HUES48 (cell line): Measurements from ENCODE around the gene CARD10.
A peak's percentile ranks its signal among the peaks of the same experiment; 100 is the strongest.

Source experiments
- H3K27ac ChIP-seq: one replicate; pipeline ENCODE4 v1.7.0; 2013; ENCODE audit warnings: low read depth, low read length, inconsistent platforms
- H3K27me3 ChIP-seq: 2 replicates; pipeline ENCODE4 v1.6.1; 2013; ENCODE audit warnings: mild to moderate bottlenecking, low read length; ENCODE audit not compliant: control insufficient read depth, insufficient read depth
- H3K36me3 ChIP-seq: 2 replicates; pipeline ENCODE4 v1.6.1; 2013; ENCODE audit warnings: low read length; ENCODE audit not compliant: control insufficient read depth, insufficient read depth
- H3K4me1 ChIP-seq: 2 replicates; pipeline ENCODE4 v1.6.1; 2013; ENCODE audit warnings: mild to moderate bottlenecking, low read length; ENCODE audit not compliant: control insufficient read depth, insufficient read depth
- H3K4me3 ChIP-seq: 2 replicates; pipeline ENCODE4 v1.5.1; 2013; ENCODE audit warnings: mild to moderate bottlenecking, low read depth, low read length
- H3K9ac ChIP-seq: 2 replicates; pipeline ENCODE4 v1.6.1; 2013; ENCODE audit warnings: mild to moderate bottlenecking, low read depth, low read length, moderate library complexity
- H3K9me3 ChIP-seq: 2 replicates; pipeline ENCODE4 v1.6.1; 2013; ENCODE audit warnings: low read length; ENCODE audit not compliant: control insufficient read depth, insufficient read depth

CARD10 gene

DNA sequence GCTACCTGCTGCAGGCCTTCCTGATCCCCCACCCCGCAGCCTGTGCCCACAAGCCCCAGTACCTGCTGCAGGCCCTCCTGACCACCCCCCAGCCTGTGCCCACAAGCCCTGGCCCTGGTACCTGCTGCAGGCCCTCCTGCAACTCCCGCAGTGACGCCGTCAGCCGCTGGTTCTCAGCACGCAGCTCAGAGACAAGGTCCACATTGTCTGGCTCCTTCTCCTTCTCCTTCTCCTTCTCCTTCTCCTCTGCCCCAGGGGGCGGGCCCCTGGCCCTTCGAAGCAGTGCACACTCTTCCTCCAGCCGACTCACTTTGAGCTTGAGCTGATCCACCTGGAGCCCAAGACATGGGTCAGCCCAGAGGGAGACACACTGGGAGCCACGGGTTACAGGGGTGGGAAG is 9.1 kb downstream of the CARD10 start:
- H3K4me3 ChIP-seq: no peak overlapping the region
- no peak overlapping the region for H3K27ac ChIP-seq
- no peaks in the 10 kb centered on the region for H3K4me1 ChIP-seq
- H3K36me3 ChIP-seq: no peaks in the 10 kb centered on the region
- H3K9ac ChIP-seq: no peak overlapping the region
- no peaks in the 10 kb centered on the region for H3K9me3 ChIP-seq
- H3K27me3 ChIP-seq: no peaks in the 10 kb centered on the region

DNA sequence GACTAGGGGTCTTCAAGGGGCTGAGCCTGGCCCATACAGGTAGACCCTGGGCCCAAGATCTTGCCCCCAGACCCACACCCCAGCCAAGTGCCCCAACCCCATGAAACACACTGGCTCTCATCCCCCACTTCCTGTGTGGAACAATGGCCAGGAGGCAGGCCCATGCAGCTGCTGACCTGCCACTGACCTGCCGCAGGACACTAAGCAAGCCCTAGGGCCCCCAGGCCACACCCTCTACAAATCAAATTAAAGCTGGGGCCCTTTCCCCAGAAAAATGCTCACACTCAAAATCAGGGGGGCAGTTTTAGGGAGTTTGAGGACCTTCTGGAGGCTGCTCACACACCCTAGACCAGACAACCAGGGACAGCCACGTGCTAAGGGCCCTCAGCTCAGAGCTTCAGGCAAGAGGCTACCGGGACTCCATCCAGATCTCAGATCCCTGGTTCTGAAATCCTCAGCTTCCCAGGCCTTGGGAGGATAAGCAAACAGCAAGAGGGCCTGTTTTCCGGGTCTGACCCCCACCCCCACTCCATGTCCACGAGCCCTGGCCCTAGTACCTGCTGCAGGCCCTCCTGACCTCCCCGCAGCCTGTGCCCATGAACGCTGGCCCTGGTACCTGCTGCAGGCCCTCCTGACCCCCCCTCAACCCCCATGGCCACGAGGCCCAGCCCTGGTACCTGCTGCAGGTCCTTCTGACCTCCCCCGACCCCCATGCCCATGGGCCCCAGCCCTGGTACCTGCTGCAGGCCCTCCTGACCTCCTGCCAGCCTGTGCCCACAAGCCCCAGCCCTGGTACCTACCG is 10.0 kb downstream of the CARD10 start:
- H3K36me3 ChIP-seq: no peaks in the 10 kb centered on the region
- H3K9ac ChIP-seq: no peak overlapping the region
- no peak overlapping the region for H3K27ac ChIP-seq
- no peak overlapping the region for H3K4me3 ChIP-seq
- H3K27me3 ChIP-seq: no peaks in the 10 kb centered on the region
- H3K9me3 ChIP-seq: no peaks in the 10 kb centered on the region
- no peaks in the 10 kb centered on the region for H3K4me1 ChIP-seq

DNA sequence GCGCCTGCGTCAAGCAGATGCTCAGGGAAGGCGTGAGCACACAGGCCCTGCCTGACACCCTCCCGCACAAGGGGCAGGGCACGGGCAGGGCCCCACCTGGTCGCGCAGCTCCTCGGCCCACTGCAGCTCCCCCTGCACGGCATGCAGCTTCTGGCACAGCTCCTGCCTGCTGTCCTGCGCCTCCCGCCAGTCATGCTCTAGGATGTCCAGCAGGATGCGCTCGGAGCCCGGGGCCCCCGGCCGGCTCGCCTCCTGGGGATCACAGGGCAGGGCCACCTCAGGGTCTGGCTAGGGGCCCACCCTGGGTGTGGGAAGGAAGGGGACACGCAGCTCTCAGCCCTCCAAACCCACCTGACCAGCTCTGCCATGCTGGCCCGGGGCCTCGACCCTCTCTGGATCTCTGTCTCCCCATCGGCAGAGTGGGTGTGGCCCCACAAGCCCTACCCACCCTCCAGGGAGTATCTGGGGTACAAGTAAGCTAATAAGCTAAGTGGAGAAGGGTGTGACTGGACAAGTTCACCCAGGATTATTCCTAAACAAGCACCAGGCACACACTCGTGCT is 10.7 kb downstream of the CARD10 start:
- Histone ChIP-seq H3K9me3 (no peaks in the 10 kb centered on the region), H3K36me3 (no peaks in the 10 kb centered on the region), H3K27me3 (no peaks in the 10 kb centered on the region), H3K9ac (no peak overlapping the region), H3K4me1 (no peaks in the 10 kb centered on the region), H3K27ac (no peak overlapping the region), H3K4me3 (no peak overlapping the region)

DNA sequence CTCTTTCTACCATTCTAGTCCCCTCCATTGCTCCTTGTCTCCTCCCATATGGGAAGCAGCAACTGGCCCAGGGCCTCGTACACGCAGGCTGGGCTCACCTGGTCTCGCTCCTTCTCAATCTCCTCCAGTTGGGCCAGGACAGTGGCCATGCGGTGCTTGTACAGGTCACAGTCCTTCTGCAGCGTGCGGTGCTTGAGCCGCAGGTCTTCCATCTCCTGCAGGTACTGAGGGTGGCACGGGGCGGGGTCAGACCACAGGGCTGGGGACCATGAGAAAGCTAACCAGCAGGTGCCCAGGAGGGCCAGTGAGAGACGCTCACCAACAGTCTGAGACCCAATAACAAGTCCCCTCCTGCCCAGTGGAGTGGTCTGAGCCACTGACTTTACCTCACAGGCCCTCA is 11.5 kb downstream of the CARD10 start:
- Histone ChIP-seq H3K36me3 (no peaks in the 10 kb centered on the region), H3K9me3 (no peaks in the 10 kb centered on the region), H3K27me3 (no peaks in the 10 kb centered on the region), H3K4me1 (no peaks in the 10 kb centered on the region), H3K4me3 (no peak overlapping the region), H3K9ac (no peak overlapping the region), H3K27ac (no peak overlapping the region)

DNA sequence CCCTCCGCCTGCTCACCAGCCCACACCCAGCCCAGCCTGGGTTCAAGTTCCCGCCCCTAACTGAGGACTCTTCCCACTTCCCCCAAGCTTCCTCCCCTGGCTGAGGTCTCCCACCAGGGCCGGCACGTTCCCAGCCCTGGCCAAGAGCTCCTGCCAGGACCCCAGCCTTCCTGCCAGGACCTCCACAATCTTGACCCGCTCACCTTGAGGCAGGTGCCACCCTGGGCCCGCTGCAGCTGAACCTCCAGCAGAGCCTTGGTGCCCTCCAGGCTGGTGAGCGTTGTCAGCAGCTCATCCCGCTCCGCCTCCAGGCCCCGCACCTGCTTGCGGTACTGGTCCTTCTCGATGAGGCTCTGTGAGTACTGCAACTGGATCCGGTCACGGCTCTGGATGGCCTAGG is 13.2 kb downstream of the CARD10 start:
- Histone ChIP-seq H3K4me3 (no peak overlapping the region), H3K27ac (no peak overlapping the region), H3K4me1 (peaks cover 12% of the 10 kb centered on the region), H3K36me3 (no peaks in the 10 kb centered on the region), H3K9ac (no peak overlapping the region), H3K9me3 (no peaks in the 10 kb centered on the region), H3K27me3 (no peaks in the 10 kb centered on the region)

DNA sequence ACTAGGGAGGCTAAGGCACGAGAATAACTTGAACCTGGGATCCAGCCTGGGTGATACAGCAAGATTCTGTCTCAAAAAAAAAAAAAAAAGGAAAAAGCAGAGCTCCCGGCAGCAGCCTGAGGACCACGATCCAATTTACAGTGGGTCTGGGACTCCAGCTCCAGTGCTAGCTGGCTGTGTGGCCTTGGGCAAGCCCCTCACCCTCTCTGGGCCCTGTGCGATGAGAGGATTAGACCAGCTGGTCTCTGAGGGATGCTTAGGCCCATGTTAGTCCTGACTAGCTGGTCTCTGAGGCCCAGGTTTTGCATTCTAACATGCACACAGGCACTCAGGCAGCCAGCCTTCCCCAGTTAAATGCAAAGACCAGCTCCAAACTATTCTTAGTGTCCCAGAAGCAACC is 13.7 kb downstream of the CARD10 start:
- peaks cover 12% of the 10 kb centered on the region for H3K4me1 ChIP-seq
- no peak overlapping the region for H3K27ac ChIP-seq
- H3K9ac ChIP-seq: no peak overlapping the region
- no peaks in the 10 kb centered on the region for H3K9me3 ChIP-seq
- no peaks in the 10 kb centered on the region for H3K27me3 ChIP-seq
- no peak overlapping the region for H3K4me3 ChIP-seq
- no peaks in the 10 kb centered on the region for H3K36me3 ChIP-seq

DNA sequence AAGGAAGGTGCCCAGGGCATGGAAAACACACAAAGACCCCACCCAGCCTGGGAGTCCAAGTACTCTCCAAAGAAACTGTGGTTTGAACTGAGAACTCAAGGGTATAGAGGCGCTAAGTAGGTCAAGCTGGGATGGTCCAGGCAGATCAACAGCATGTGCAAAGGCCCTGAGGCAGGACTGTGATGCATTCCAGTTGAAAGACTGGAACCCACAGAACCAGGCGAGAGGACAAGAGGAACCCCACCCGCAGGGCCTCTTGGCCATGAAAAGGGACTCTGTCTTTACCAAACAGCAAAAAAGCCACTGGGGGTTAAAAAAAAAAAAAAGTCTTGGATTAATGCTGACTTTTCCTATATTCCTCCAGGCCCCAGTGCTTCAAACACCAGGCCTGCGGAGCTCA is 14.3 kb downstream of the CARD10 start:
- Histone ChIP-seq H3K9ac (no peak overlapping the region), H3K4me1 (peaks cover 12% of the 10 kb centered on the region), H3K4me3 (no peak overlapping the region), H3K27me3 (no peaks in the 10 kb centered on the region), H3K9me3 (no peaks in the 10 kb centered on the region), H3K36me3 (no peaks in the 10 kb centered on the region), H3K27ac (no peak overlapping the region)

DNA sequence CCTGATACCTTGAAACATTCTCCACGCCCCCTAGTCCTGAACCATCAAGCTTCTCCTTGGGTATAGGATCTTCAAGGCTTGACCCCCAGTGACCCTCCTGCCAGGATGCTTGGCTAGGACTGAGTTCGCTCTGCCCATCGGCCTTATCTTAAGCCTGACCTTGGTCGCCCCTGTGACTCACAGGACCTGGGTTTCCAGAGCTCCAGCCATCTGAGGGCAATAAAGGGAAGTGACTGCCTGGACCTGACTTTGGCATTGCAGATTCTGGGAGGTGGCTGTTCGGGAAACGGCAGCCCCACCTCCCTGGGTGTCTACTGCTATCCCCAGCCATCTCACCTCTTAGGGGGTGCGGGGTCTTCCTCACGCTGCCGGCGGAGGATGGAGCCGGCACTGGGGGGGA is 15.4 kb downstream of the CARD10 start:
- no peaks in the 10 kb centered on the region for H3K36me3 ChIP-seq
- no peaks in the 10 kb centered on the region for H3K27me3 ChIP-seq
- H3K9me3 ChIP-seq: no peaks in the 10 kb centered on the region
- no peak overlapping the region for H3K27ac ChIP-seq
- peaks cover 12% of the 10 kb centered on the region for H3K4me1 ChIP-seq
- no peak overlapping the region for H3K9ac ChIP-seq
- no peak overlapping the region for H3K4me3 ChIP-seq

DNA sequence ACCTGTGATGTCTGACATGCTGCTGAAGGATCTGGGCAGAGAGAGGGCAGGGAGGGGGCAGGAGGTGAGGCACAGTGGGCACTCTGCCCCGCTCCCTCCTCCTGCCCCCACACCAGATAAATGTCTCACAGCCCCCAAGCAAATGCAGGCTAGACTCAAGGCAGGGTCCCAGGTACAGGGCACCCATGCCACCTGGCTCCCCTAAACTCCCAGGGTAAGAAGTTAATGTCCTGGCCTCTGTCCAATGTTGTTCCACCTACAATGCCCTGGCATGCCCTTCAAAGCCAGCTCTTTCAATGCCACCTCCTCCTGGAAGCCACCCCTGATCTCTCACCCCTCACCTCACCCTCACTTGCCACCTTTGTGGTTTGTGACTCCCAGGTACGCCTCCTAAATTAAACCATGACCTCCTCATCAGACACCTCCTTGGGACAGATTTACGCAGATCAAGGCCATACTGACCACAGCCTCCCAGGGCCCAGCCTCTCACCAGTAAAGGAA is 16.0 kb downstream of the CARD10 start:
- Histone ChIP-seq H3K27me3 (no peaks in the 10 kb centered on the region), H3K9ac (no peak overlapping the region), H3K27ac (no peak overlapping the region), H3K4me1 (peaks cover 12% of the 10 kb centered on the region), H3K4me3 (no peak overlapping the region), H3K36me3 (no peaks in the 10 kb centered on the region), H3K9me3 (no peaks in the 10 kb centered on the region)

DNA sequence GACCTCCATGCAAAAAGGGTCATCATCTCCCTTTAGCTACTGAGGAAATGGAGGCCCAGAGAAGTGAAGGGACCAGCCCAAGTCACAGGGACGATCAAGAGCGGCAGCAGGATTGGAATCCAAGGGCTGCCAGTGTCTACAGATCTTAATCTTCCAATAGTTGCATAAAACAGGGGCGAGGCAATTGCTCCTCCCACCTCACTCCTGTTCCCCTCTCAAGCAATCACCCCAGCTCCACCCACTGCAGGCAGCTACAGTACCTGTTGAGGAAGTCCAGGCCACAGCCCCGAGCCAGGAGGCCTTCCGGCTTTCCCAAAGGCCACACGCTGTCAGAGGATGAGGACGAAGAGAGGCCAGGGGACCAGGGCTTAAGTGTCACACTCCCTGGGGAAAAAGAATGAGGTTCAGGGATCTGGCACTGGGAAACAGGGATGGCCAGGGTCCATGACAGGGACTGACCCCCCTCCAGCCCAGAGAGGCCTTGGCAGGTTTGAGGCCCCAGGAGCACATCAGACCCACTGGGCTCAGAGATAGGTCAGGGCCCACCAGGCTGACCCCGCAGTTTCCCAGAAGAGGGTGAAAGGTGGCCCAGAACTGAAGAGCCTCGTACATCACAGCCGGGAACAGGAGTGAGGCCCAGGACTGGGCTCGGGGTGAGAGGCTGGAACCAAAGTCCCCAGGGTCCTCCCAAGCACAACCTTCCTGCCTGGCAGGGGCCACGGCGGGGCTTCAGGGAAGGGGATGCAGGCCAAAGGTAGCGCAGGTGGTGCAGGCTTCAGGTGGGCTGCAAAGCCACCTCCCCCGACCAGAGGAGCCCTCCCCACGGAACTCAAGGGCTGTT is 16.7 kb downstream of the CARD10 start:
- Histone ChIP-seq H3K4me1 (peaks cover 12% of the 10 kb centered on the region), H3K36me3 (no peaks in the 10 kb centered on the region), H3K9me3 (no peaks in the 10 kb centered on the region), H3K4me3 (no peak overlapping the region), H3K27me3 (no peaks in the 10 kb centered on the region), H3K27ac (peak overlapping the region; percentile 64), H3K9ac (no peak overlapping the region)
